ENCODE data around the gene NABP1.
"Not testable (repeated sequence)": the region's sequence is repeated elsewhere in the genome, so short reads cannot be mapped to it uniquely, and the experiment has no call there.

Gene NABP1

DNA sequence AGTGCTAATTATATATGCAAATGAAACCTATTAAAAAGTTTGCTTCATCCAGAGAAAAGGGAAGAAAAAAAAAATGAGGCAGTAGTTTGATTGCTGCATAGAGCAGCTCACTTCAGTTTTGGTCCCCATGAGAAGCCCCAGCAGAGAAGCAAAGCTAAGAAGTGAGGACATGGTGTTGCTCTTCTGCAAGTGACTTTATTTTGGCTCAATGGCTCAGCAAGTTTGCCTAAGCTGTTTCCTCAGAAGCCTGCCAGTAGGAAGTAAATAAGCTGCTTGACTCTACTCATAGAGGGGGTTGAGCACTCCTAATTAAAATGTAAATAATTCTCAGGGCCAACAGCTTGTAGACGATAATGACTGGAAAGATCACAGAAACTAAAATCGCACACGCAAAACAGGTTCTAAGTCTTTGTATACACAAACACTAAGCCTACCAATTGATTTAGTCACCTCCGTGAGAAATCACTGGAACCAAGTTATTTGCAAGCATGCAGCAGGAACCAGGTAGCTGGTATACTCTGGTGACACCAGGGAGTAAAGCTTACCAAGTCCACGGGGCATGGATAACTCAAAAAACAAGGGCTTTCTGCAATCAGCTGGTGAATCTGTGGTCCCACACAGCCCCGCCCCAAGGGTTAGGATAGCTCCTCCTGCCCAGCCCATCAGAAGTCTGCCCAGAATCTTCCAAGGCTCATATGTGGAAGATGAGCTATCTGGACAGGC, 39.7 kb upstream of the NABP1 start:
- Histone ChIP-seq H3K4me1 (ENCODE audit: control insufficient read depth, insufficient read depth, low read length) (no peaks in the 10 kb centered on the region), H3K27ac (ENCODE audit: low read length) (no peak overlapping the region), H3K4me3 (ENCODE audit: low read length in 2 of 2) (no peak overlapping the region), H3K9me3 (ENCODE audit: control insufficient read depth in 2 of 2, low read length in 2 of 2) (no peaks in the 10 kb centered on the region), H3K36me3 (ENCODE audit: control insufficient read depth in 2 of 2, insufficient read depth in 2 of 2, low read length in 2 of 2) (no peaks in the 10 kb centered on the region), H3K27me3 (ENCODE audit: control insufficient read depth in 1 of 2, insufficient read depth in 2 of 2, low read length in 2 of 2) (no peaks in the 10 kb centered on the region), H3K9ac (ENCODE audit: low read length in 2 of 2) (no peak overlapping the region)

DNA sequence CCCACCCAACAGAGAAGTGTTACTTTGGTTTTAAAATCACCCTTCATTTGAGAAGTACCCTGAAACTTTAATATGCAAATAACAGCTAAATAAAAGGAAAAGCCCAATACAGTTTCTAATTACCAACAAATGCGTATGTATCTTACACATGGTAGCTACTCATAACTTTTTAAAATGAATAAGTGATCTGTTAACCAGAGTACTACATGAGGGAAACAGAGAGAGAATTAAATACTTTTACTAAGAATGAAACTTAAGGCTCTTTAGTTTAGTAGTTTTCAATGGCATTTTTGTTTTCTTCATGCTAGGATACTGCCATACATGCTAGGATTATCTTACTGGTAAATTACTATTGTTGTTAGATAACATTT, 39.1 kb upstream of the NABP1 start:
- no peak overlapping the region for H3K4me3 ChIP-seq (ENCODE audit: low read length in 2 of 2)
- H3K9me3 ChIP-seq (ENCODE audit: control insufficient read depth in 2 of 2, low read length in 2 of 2): no peaks in the 10 kb centered on the region
- H3K36me3 ChIP-seq (ENCODE audit: control insufficient read depth in 2 of 2, insufficient read depth in 2 of 2, low read length in 2 of 2): no peaks in the 10 kb centered on the region
- no peak overlapping the region for H3K9ac ChIP-seq (ENCODE audit: low read length in 2 of 2)
- no peak overlapping the region for H3K27ac ChIP-seq (ENCODE audit: low read length)
- no peaks in the 10 kb centered on the region for H3K4me1 ChIP-seq (ENCODE audit: control insufficient read depth, insufficient read depth, low read length)
- H3K27me3 ChIP-seq (ENCODE audit: control insufficient read depth in 1 of 2, insufficient read depth in 2 of 2, low read length in 2 of 2): no peaks in the 10 kb centered on the region

DNA sequence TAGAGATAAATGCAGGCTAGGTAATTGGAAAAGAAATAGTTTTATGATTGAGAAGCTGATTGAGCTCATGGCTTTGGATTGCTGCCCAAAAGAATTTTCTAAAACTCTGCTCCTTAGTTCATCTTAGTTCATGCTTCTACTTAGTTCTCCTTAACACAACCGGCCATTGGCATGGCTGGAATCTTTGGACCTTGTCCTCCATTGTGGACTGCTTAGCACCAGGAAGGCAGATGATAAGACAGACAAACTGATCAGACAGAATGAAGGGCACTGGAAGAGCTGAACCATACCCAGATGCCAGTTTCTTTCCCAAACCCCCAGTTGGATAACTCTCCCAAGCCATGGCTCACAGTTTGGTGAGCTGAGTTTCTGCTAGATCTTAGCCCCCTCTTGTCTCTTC, 36.3 kb upstream of the NABP1 start:
- no peak overlapping the region for H3K4me3 ChIP-seq (ENCODE audit: low read length in 2 of 2)
- no peaks in the 10 kb centered on the region for H3K9me3 ChIP-seq (ENCODE audit: control insufficient read depth in 2 of 2, low read length in 2 of 2)
- no peak overlapping the region for H3K9ac ChIP-seq (ENCODE audit: low read length in 2 of 2)
- H3K36me3 ChIP-seq (ENCODE audit: control insufficient read depth in 2 of 2, insufficient read depth in 2 of 2, low read length in 2 of 2): no peaks in the 10 kb centered on the region
- H3K4me1 ChIP-seq (ENCODE audit: control insufficient read depth, insufficient read depth, low read length): no peaks in the 10 kb centered on the region
- H3K27me3 ChIP-seq (ENCODE audit: control insufficient read depth in 1 of 2, insufficient read depth in 2 of 2, low read length in 2 of 2): no peaks in the 10 kb centered on the region
- no peak overlapping the region for H3K27ac ChIP-seq (ENCODE audit: low read length)

DNA sequence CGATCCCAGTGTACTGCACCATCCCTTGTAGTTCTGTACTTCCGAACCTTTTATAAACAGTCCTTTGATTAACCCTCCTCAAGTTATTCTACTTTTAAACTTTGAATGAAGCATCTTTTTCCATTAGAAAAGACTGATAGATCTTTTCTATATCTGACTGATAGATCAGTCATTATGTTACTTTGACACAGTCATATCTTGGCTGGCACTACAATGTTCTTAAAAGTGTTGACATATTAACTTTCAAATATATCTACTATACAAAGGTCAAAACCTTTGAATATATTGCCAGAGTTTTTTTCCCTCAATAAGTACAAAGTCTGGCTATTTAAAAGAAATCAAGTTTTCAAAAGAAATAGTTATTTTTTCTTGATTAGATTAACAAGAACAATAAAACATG, 35.4 kb upstream of the NABP1 start:
- no peaks in the 10 kb centered on the region for H3K27me3 ChIP-seq (ENCODE audit: control insufficient read depth in 1 of 2, insufficient read depth in 2 of 2, low read length in 2 of 2)
- H3K4me3 ChIP-seq (ENCODE audit: low read length in 2 of 2): no peak overlapping the region
- no peak overlapping the region for H3K27ac ChIP-seq (ENCODE audit: low read length)
- H3K4me1 ChIP-seq (ENCODE audit: control insufficient read depth, insufficient read depth, low read length): no peaks in the 10 kb centered on the region
- H3K36me3 ChIP-seq (ENCODE audit: control insufficient read depth in 2 of 2, insufficient read depth in 2 of 2, low read length in 2 of 2): no peaks in the 10 kb centered on the region
- H3K9me3 ChIP-seq (ENCODE audit: control insufficient read depth in 2 of 2, low read length in 2 of 2): no peaks in the 10 kb centered on the region
- H3K9ac ChIP-seq (ENCODE audit: low read length in 2 of 2): no peak overlapping the region

DNA sequence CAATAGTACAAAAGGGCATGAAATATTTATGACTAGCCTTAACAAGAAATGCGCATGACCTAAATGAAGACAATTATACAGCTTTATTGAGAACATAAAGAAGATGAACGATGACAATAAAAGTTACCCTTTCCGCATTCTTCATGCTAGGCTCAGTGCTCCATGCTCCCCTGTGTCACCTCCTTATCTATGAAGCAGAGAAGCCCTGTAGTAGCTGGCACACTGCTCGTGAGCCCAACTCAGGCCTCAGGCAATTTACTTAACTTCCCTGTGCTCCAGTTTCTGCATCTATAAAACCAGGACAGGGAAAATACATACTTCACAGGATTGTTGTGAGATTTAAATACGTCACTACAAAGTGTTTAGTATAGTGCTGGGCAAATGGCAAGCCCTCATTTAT, 34.5 kb upstream of the NABP1 start:
- no peaks in the 10 kb centered on the region for H3K36me3 ChIP-seq (ENCODE audit: control insufficient read depth in 2 of 2, insufficient read depth in 2 of 2, low read length in 2 of 2)
- H3K27ac ChIP-seq (ENCODE audit: low read length): no peak overlapping the region
- no peaks in the 10 kb centered on the region for H3K4me1 ChIP-seq (ENCODE audit: control insufficient read depth, insufficient read depth, low read length)
- no peaks in the 10 kb centered on the region for H3K9me3 ChIP-seq (ENCODE audit: control insufficient read depth in 2 of 2, low read length in 2 of 2)
- H3K4me3 ChIP-seq (ENCODE audit: low read length in 2 of 2): no peak overlapping the region
- no peak overlapping the region for H3K9ac ChIP-seq (ENCODE audit: low read length in 2 of 2)
- no peaks in the 10 kb centered on the region for H3K27me3 ChIP-seq (ENCODE audit: control insufficient read depth in 1 of 2, insufficient read depth in 2 of 2, low read length in 2 of 2)

DNA sequence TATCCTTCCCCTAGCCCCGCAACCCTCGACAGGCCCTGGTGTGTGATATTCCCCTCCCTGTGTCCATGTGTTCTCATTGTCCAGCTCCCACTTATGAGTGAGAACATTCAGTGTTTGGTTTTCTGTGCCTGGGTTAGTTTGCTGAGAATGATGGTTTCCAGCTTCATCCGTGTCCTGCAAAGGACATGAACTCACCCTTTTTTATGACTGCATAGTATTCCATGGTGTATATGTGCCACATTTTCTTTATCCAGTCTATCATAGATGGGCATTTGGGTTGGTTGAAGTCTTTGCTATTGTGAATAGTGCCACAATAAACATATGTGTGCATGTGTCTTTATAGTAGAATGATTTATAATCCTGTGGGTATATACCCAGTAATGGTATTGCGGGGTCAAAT, 33.3 kb upstream of the NABP1 start:
- not testable (repeated sequence) for H3K4me3 ChIP-seq (ENCODE audit: low read length in 2 of 2); H3K27ac ChIP-seq (ENCODE audit: low read length); H3K9me3 ChIP-seq (ENCODE audit: control insufficient read depth in 2 of 2, low read length in 2 of 2); H3K9ac ChIP-seq (ENCODE audit: low read length in 2 of 2); H3K4me1 ChIP-seq (ENCODE audit: control insufficient read depth, insufficient read depth, low read length); H3K27me3 ChIP-seq (ENCODE audit: control insufficient read depth in 1 of 2, insufficient read depth in 2 of 2, low read length in 2 of 2); H3K36me3 ChIP-seq (ENCODE audit: control insufficient read depth in 2 of 2, insufficient read depth in 2 of 2, low read length in 2 of 2)

DNA sequence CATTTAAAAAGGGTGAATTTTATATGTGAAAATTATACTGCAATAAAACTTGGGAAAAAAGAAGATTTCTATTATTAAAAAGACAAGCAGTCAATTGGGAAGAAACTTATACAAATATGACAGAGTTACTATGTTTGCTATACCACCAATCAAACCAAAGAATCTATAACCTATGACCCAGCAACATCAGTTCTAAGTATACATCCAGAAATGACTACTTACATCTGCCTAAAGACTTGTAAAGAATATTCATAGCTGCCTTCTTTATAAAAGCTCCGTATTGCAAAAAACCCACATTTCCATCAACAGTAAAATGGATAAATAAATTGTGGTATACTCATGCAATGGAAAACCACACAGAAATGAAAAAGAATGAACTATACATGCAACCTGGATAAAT, 32.9 kb upstream of the NABP1 start:
- Histone ChIP-seq H3K9ac (ENCODE audit: low read length in 2 of 2) (no peak overlapping the region), H3K9me3 (ENCODE audit: control insufficient read depth in 2 of 2, low read length in 2 of 2) (no peaks in the 10 kb centered on the region), H3K4me3 (ENCODE audit: low read length in 2 of 2) (no peak overlapping the region), H3K4me1 (ENCODE audit: control insufficient read depth, insufficient read depth, low read length) (no peaks in the 10 kb centered on the region), H3K36me3 (ENCODE audit: control insufficient read depth in 2 of 2, insufficient read depth in 2 of 2, low read length in 2 of 2) (no peaks in the 10 kb centered on the region), H3K27me3 (ENCODE audit: control insufficient read depth in 1 of 2, insufficient read depth in 2 of 2, low read length in 2 of 2) (no peaks in the 10 kb centered on the region), H3K27ac (ENCODE audit: low read length) (no peak overlapping the region)

DNA sequence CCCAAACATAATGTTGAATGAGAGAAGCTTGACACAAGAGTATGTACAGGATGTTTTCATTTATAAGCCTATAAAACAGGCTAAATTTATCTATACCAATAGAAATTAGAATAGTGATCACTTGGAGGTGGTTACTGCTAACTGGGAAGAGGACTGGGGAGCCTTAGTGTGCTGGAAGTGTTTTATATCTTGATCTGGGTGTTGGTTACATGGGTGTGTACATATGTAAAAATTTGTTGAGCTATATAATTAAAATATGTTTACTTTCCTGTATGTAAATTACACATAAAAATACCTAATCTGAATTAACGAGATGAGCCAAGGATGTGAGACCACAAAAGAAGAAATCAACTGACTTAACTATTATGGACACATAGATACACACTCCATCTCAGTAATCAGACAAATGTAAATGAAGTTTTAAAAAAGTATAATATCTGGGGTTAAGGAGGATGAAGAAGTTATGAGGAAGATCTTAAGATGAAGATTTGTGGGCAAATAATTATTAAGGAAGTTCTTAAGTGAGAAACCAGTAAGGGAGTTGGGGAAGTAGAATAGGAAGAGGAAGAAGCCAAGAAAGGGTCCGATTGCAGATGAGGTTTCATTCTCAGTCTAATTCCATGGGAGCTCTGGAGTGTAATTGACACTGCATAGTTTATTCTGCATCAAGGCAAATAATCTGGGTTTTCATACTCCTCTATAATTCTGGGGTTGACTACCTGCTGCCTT, 32.3 kb upstream of the NABP1 start:
- H3K4me1 ChIP-seq (ENCODE audit: control insufficient read depth, insufficient read depth, low read length): no peaks in the 10 kb centered on the region
- no peak overlapping the region for H3K9ac ChIP-seq (ENCODE audit: low read length in 2 of 2)
- H3K36me3 ChIP-seq (ENCODE audit: control insufficient read depth in 2 of 2, insufficient read depth in 2 of 2, low read length in 2 of 2): no peaks in the 10 kb centered on the region
- H3K27me3 ChIP-seq (ENCODE audit: control insufficient read depth in 1 of 2, insufficient read depth in 2 of 2, low read length in 2 of 2): no peaks in the 10 kb centered on the region
- no peak overlapping the region for H3K27ac ChIP-seq (ENCODE audit: low read length)
- no peaks in the 10 kb centered on the region for H3K9me3 ChIP-seq (ENCODE audit: control insufficient read depth in 2 of 2, low read length in 2 of 2)
- H3K4me3 ChIP-seq (ENCODE audit: low read length in 2 of 2): no peak overlapping the region

DNA sequence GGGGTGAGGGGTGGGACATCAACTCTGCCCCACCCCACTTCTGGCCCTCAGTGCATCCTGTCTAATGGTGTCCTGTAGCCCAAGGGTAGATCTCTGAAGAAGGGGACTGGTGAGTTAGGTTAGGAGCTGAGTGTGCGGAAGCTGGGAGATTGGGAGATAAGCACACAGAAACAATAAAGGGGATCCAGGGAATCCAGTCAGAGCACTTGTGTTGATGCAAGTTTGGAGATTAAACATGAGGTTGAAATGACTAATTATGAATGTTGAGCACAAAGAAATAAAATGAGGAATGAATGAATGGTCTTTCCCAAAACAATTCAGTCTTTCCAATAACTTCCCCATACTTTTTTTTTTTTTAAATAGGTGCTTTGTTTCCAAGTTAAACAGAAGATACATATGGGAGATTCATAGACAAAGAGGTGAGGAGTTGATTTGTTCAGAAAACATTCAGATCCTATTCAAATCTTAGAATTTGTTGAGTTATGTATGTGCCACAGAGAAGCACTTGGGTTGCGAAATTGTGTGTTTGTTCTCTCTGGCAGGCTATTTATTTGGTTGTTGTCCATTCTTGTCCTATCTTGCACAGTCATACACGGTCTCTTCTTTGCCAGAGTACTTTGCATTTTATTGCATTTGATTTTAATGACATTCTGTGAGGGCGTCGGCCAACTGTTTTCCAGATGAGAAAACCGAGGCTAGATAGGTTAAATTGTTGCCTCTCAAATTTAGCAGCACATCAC, 31.6 kb upstream of the NABP1 start:
- H3K9me3 ChIP-seq (ENCODE audit: control insufficient read depth in 2 of 2, low read length in 2 of 2): no peaks in the 10 kb centered on the region
- no peak overlapping the region for H3K27ac ChIP-seq (ENCODE audit: low read length)
- H3K4me1 ChIP-seq (ENCODE audit: control insufficient read depth, insufficient read depth, low read length): no peaks in the 10 kb centered on the region
- no peaks in the 10 kb centered on the region for H3K36me3 ChIP-seq (ENCODE audit: control insufficient read depth in 2 of 2, insufficient read depth in 2 of 2, low read length in 2 of 2)
- no peaks in the 10 kb centered on the region for H3K27me3 ChIP-seq (ENCODE audit: control insufficient read depth in 1 of 2, insufficient read depth in 2 of 2, low read length in 2 of 2)
- H3K4me3 ChIP-seq (ENCODE audit: low read length in 2 of 2): no peak overlapping the region
- no peak overlapping the region for H3K9ac ChIP-seq (ENCODE audit: low read length in 2 of 2)

DNA sequence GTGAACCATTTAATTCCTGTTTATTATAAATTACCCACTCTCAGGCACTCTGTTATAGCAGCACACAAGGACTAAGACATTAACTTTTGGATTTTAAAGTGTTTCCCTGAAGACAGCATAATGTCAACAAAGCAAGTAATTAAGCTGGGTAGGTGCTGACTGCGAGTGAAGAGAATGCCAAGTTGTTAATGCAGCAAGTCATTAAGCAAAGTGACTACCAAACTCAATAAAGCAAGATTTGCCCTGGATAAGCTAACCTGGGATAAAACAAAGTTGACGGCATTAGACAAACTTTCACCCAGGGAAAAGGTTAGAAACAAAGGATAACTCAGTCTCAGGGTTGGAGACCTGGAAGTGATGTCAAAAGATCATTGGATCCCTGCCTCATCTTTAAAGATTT, 28.4 kb upstream of the NABP1 start:
- no peak overlapping the region for H3K27ac ChIP-seq (ENCODE audit: low read length)
- no peaks in the 10 kb centered on the region for H3K36me3 ChIP-seq (ENCODE audit: control insufficient read depth in 2 of 2, insufficient read depth in 2 of 2, low read length in 2 of 2)
- H3K4me3 ChIP-seq (ENCODE audit: low read length in 2 of 2): no peak overlapping the region
- H3K27me3 ChIP-seq (ENCODE audit: control insufficient read depth in 1 of 2, insufficient read depth in 2 of 2, low read length in 2 of 2): no peaks in the 10 kb centered on the region
- no peaks in the 10 kb centered on the region for H3K9me3 ChIP-seq (ENCODE audit: control insufficient read depth in 2 of 2, low read length in 2 of 2)
- H3K9ac ChIP-seq (ENCODE audit: low read length in 2 of 2): no peak overlapping the region
- no peaks in the 10 kb centered on the region for H3K4me1 ChIP-seq (ENCODE audit: control insufficient read depth, insufficient read depth, low read length)
